ENCODE data around the gene KRTAP9-8.
"Not testable (repeated sequence)": the region's sequence is repeated elsewhere in the genome, so short reads cannot be mapped to it uniquely, and the experiment has no call there.

- not testable (repeated sequence) for TF ChIP-seq EZH2 (IDR thresholded peaks at IDR 0.05; ENCODE audit: low read length, missing control alignments); CTCF (conservative IDR thresholded peaks at IDR 0.05 in 1 of 2, IDR thresholded peaks at IDR 0.05 in 1 of 2; ENCODE audit: low read depth in 1 of 2, low read length in 2 of 2)
These were observed 47.9 kb upstream of the KRTAP9-8 start, which contains the start of gene KRTAP9-1 for GRCh38 chr17:41189837-41190318.

All from fibroblast of lung (primary cell).